Mucosa of gallbladder (tissue), 1 donor: ENCODE results near the gene PPP2CA. TPM values are rescaled to one million over a fixed set of nuclear protein-coding genes. Genes with fewer than 3 reads are reported as not detected.
"Not testable (repeated sequence)": the region's sequence is repeated elsewhere in the genome, so short reads cannot be mapped to it uniquely, and the experiment has no call there.

Experiments
- DNase-seq: peaks from one replicate; pipeline ENCODE4 v3.0.0-alpha.2; 2020; ENCODE audit warnings: low spot score
- total RNA-seq: library from RNA; stranded (reverse); gene quantifications from one replicate; pipeline ENCODE4 v1.2.1, GENCODE V29; 2021
- donor health status: DM: no; HTN: no; CAD: no.

The PPP2CA gene
- total RNA-seq, 1 donor from 2014 or later = 108 TPM

DNA sequence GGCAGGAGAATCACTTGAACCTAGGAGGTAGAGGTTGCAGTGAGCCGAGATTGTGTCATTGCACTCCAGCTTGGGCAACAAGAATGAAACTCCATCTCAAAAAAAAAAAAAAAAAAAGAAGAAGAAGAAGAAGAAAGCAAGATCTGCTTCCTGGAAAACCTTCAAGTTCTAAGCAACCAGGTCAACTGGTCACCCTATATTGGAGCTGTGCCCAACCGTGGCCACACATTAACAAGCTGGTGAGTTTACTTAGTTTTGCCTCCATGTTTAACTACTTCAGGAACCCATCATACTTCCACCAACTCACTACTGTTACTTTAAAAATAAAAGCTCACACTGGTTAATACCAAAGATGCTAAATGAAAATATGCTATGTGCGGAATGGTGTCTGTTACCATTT lies 36.8 kb downstream of the PPP2CA start:
- DNase-seq = peak; percentile 58

DNA sequence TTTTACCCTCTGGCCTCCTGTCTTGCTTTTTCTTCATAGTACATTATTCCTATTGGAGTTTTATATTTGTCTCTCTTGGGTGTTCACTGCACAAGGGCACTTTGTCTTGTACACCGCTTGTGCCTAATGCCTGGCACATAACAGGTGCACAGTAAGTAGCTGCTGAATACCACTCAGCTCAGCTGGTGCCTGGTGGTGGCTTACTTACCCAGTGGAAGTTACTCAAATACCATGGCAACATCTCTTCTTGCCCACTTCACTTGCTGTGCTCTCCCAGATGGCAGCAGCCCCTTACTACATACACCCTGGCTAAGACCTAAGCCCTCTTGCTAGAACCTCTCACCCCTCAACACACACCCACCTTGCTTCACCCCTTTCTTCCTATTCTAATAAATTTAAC lies 37.8 kb downstream of the PPP2CA start:
- DNase-seq = no peak

- peak; percentile 65 for DNase-seq
Observed at GRCh38 chr5:134184155-134185135, 41.4 kb downstream of the PPP2CA start.

- no peak for DNase-seq
Observed at GRCh38 chr5:134183481-134183880, 42.4 kb downstream of the PPP2CA start.

DNA sequence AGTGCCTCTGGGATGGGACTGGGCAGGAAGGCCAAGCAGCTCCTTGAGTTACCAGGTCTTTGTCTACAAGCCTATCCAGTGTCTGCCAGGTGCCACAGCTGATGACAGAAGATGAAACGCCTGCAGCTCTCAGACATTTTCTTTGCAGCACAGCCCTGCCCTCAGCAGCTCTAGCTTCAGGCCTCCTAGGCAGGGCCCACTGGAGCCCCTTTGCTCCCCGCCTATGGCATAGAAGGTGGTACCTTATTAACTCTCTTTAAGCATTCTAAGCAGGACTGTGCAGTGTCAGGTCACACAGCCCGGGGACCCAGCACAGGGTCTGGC lies 47.8 kb downstream of the PPP2CA start:
- DNase-seq = no peak

DNA sequence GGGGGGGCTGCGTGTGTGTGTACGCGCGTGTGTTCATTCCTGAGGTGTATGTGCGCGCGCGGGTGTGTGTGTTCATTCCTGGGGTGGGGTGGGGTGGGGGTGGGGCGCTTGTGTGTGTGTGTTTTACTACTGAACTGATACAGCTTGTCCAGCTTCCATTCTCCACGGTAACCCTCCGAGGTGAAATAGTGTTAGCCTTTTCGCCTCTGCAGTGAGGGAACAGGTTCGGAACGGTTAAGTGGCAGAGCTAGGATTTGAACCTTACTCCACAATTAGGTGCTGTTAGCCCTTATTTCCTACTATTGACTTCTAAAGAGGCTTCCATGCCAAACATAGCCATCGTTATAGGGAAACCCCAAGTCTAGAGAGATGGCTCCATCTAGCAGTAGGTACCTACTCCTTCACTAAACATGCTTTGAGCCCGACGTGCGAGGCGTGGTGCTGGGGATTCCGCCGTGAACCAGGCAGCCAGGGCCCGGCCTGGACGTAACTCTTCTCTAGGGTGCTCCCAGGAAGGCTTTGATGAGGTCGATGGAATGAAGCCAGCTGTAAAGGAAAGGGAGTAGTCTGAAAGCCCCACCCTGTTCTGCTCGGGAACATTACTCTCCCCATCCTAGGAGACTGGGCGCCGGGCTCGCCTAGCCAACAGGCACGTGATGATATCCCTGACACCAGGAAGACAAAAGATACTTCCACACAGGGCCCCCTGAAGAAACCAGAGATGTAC lies 48.3 kb downstream of the PPP2CA start:
- DNase-seq = peak; percentile 62

DNA sequence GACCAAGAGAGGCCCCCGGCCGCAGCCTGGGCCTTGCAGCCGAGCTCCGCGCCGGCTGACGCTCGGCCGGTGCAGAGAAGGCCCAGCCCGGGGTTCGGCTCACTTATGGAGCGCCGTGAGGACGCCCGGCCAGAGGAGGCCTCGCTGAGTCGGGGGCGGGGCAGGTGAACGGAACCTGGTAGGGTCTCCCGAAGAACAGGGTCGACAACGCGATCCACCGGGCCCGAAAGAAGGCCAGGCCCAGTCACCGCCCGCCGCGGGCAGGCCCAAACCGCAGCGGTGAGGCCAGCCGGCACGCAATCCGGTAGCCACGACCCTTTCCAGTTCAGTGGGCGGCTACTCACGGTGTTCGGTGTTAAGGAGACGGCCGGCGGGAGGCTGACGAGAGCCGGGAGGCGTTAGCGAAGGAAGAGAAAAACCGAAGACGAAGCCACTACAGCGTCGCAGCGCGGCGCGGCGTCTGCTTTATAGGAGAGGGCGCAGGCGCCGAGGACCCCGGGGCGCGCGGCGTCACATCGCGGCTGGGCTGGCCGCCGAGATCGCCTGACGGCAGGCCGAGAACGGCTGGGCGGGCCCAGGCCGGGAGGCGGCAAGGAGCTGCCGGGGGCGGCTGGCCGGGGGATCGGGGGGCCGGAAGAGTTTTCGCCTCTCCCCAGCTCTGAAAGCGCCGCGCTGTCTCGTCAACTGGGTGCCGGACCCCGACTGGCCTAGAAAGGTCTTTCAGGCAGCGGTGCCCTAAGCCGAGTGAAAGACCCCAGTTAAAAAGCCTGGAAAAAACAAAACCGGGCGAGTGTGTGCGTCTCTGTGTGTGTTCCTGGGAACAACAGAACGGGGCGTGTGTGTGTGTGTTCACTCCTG lies 49.1 kb downstream of the PPP2CA start, which contains the start of gene SKP1:
SKP1 (minus strand) TSS at position 440 of the 858 bp plus-strand sequence. CDS start 2,928 bp downstream, outside the sequence.
- peak; percentile 84 for DNase-seq

DNA sequence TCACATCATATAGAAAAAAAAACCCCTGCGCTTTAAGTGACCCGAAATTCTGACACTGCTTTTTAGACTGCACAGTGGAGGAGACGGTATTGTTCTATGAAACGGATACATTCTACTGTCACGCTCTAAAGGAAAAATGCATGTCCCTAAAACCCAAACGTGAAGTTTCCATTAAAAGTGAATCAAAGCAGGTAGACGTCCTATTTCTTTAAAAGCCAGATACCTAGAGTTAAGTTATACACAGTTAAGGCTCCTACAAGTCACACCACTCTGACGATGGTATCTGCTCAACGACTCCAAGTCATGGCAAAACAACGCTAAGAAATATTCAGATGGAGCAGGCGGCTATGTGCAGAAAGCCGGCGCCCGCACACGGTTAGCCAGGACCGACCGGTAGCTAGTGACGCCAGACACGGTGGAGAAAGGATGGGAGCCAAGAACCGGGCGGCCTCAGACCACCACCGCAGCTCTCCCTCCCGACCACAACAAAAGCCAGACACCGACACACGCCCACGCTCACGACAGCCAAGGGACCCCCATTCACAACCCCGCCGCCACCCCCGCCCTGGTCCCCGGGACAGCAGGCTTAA lies 49.9 kb downstream of the PPP2CA start:
- no peak for DNase-seq

DNA sequence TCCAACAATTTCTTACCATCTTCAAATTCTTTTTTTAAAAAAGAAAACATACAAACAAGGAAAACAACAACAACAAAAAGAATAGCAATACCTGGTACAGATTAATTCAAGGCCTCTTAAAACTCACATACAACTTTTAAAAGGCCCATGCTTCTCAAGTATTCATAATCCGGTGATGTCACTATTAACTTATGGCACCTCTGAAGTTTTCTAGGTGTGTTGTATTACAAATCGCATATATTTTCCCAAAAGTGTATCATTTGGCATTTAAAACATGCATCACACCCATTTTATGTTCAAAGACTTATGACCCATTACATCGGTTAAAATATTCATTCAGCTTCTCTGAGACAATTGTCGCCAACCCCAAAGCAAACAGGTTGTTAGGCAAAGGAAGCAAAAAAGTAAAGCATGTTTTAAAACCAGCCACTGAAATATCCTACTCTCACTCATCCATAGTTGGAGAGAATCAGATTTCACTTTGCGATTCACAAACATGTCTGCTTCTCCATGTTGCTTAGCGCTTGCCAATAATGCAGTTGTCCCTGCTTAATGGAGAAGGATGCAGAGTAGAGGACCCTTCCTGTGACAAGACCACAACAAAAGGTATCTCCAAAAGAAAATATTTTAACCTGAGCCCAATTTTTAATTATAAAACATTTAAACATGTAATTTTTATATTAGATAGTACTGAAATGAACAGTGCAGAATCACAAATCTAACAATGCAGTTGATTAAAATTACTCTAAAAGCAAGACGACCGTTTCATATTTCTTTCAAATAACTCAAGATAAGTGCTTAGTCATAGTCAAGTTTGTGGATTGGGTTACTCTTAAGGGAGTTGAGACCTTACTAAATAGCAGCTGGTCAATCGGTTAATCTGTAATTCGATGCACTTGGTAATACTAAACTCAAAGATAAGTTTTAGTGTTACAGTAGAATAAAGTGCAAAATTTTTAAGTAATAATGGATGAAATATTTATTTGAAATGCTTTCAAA lies 50.7 kb downstream of the PPP2CA start:
- DNase-seq = no peak

- no peak for DNase-seq
Observed at GRCh38 chr5:134171972-134172371, 53.9 kb downstream of the PPP2CA start.

- no peak for DNase-seq
Observed at GRCh38 chr5:134162592-134162991, 63.3 kb downstream of the PPP2CA start.

DNA sequence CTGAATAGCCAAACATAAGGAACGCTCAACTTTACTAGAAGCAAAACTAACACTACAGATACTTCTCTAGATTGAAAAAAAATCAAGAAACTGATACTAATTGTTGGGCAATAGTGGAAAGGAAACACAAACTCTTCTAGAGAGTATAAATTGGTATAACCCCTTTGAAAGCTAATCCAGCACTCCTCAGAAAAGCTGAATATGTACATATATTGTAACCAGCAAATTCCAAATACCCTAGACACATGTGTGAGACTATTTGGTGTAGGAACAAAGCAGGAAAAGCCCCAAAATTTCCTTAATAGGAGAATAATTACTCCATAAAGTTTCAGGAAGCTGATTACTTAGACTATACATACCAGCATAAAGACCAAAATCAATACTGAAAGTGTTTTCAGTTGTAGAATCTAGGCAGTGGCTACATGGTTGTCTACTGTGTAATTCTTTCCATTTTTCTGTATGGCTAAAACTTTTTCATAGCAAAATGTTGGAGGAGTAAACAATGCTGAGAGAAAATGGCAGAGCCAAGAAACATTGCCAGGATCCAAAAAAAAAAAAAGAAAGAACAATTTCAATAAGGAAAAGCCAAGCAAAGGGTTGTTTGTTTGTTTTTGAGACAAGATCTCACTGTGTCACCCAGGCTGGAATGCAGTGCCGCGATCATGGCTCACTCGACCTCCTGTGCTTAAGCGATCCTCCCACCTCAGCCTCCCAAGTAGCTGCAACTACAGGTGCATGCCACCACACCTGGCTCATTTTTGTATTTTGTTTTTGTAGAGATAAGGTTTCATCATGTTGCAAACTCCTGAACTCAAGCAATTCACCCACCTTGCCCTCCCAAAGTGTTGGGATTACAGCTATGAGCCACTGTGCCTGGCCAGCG lies 64.1 kb downstream of the PPP2CA start:
- DNase-seq = no peak

- DNase-seq = no peak
Observed at GRCh38 chr5:134153657-134154056, 72.2 kb downstream of the PPP2CA start.

- DNase-seq = no peak
Observed at GRCh38 chr5:134153241-134153640, 72.6 kb downstream of the PPP2CA start.

DNA sequence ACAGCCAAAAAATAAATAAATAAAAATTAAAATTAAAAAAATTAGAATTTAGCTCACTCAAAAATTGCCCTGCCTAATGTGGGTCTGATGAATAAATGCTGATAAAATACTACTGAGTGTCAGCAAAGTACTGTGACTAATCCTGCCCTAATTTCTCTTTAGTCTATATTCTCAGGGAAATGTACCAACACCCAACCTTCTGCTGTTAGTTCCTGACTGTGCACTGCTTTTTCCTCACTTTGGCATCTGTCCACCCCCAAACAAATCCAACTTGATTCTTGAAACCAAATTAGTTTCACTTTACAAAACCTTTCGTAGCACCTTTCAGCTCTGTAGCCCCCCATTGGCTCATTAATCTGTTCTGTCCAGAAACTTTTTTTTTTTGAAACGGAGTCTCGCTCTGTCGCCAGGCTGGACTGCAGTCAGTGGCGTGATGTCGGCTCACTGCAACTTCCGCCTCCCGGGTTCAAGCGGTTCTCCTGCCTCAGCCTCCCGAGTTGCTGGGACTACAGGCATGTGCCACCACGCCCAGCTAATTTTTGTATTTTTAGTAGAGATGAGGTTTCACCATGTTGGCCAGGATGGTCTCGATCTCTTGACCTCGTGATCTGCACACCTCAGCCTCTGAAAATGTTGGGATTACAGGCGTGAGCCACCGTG lies 73.6 kb downstream of the PPP2CA start:
- DNase-seq = not testable (repeated sequence)

GRCh38 chr5:134151723-134152122 lies 74.2 kb downstream of the PPP2CA start:
- DNase-seq = no peak

DNA sequence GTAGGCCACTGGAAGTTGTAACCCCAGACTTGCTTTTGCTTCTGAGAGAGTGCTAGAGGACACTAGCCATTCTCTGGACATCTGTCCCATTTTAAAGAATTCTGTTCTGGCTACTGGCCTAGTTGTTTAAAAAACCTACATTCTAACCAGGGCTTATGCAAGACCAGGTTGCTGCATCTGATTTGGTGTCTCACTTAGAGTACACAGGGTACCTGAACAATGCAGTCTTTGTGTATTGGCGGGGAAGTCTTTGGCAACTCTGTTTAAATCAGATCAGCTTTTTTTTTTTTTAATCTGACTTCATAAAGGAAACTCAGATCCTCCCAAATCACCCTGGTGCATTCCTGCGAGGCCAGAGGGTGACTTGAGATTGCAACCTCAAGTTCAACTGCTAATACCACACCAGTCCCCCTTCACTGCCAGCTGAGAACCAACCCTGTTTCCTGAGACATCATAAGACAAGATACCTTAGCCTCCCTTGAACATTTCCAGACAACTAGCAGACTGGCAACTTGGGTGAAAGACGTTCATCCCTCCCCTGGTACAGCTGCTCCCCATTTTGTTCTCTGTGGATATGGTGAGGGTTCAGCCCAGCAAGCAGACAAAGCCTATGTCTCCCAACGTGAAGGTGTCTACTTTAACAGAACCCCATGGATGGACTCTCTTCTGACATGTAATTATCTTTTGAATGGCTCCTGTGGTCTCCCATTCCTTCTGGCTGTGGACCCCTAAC lies 76.1 kb downstream of the PPP2CA start:
- no peak for DNase-seq

- DNase-seq = no peak
Observed at GRCh38 chr5:134148986-134149539, 76.8 kb downstream of the PPP2CA start.
